Gastrocnemius medialis (tissue), 4 donors: Measurements from ENCODE around the gene PAX8. TPM values are rescaled to one million over a fixed set of nuclear protein-coding genes. Genes with fewer than 3 reads are reported as not detected.

ENCODE experiments used
- ATAC-seq, 2 donors: fragments of 150-250 bp; one replicate each; pipeline ENCODE4 v1.9.1; 2016
- DNase-seq, 2 donors: peaks; one replicate each; pipeline ENCODE4 v3.0.0-alpha.2; 2019
- H3K27ac ChIP-seq, 4 donors: fragments of 200-600 bp; sonication (generic); 1 replicate in 1 of 4; 2 replicates in 3 of 4; pipeline ENCODE4 v1.5.1; 2016 to 2018; ENCODE audit warnings: mild to moderate bottlenecking in 2 of 4, moderate library complexity in 1 of 4
- H3K27me3 ChIP-seq, 3 donors: fragments of 200-600 bp; sonication (generic) in 2 of 3; 1 replicate in 1 of 3; 2 replicates in 2 of 3; pipeline versions ENCODE4 v1.5.1 to v1.6.0; 2016 to 2019; ENCODE audit warnings: mild to moderate bottlenecking in 1 of 3, moderate library complexity in 1 of 3
- H3K36me3 ChIP-seq, 2 donors: fragments of 200-600 bp; sonication (generic) in 1 of 2; one replicate each; pipeline ENCODE4 v1.5.1; 2017 to 2018
- H3K4me1 ChIP-seq, 2 donors: fragments of 200-600 bp; sonication (generic) in 1 of 2; one replicate each; pipeline ENCODE4 v1.5.1; 2016 to 2017; ENCODE audit warnings: mild to moderate bottlenecking in 2 of 2
- H3K4me3 ChIP-seq, 4 donors: fragments of 200-600 bp; sonication (generic) in 3 of 4; 1 replicate in 1 of 4; 2 replicates in 3 of 4; pipeline ENCODE4 v1.5.1; 2016 to 2019; ENCODE audit warnings: mild to moderate bottlenecking in 2 of 4
- H3K9me3 ChIP-seq, 3 donors: fragments of 200-600 bp; sonication (generic) in 2 of 3; 1 replicate in 1 of 3; 2 replicates in 2 of 3; pipeline ENCODE4 v1.5.1; 2016 to 2019
- POLR2A ChIP-seq, 2 donors: fragments of 450-650 bp; IDR thresholded peaks; one replicate each; pipeline ENCODE4 v1.6.1; 2017; ENCODE audit warnings: antibody characterized with exemption in 2 of 2, mild to moderate bottlenecking in 2 of 2, moderate library complexity in 2 of 2
- in situ Hi-C, 4 donors: fragments of 200-750 bp; cut with MboI; loops; one replicate each; pipeline versions ENCODE4 v1.15.0 to v1.8.0; 2017; ENCODE audit warnings: low sequenced_read_pairs in 4 of 4
- intact Hi-C: fragments of 100-400 bp; cut with DNase I; formaldehyde crosslinking; loops from one replicate; pipeline ENCODE4 v1.15.1; 2023; ENCODE audit warnings: low total_unique reads
- total RNA-seq, 4 donors: library from RNA; depleted of rRNA; stranded (reverse); fragments of >200 nt; gene quantifications; one replicate each; pipeline versions ENCODE4 v1.1.0 to v1.2.3, GENCODE V29; 2016
- TF ChIP-seq, protein P1 (sequence below), 5 experiments: fragments of 450-650 bp in 3 of 5; fragments of 200-600 bp in 2 of 5; sonication (generic) in 2 of 5; IDR thresholded peaks in 4 of 5; conservative IDR thresholded peaks in 1 of 5; 1 replicate in 4 of 5; 2 replicates in 1 of 5; pipeline ENCODE4 v1.5.1; 2016 to 2019; ENCODE audit warnings: antibody characterized with exemption in 5 of 5, mild to moderate bottlenecking in 3 of 5, moderate library complexity in 3 of 5

Gene PAX8
- total RNA-seq, 4 donors from 2014 or later = 0.27 to 8.7 (median 2.1) TPM

DNA sequence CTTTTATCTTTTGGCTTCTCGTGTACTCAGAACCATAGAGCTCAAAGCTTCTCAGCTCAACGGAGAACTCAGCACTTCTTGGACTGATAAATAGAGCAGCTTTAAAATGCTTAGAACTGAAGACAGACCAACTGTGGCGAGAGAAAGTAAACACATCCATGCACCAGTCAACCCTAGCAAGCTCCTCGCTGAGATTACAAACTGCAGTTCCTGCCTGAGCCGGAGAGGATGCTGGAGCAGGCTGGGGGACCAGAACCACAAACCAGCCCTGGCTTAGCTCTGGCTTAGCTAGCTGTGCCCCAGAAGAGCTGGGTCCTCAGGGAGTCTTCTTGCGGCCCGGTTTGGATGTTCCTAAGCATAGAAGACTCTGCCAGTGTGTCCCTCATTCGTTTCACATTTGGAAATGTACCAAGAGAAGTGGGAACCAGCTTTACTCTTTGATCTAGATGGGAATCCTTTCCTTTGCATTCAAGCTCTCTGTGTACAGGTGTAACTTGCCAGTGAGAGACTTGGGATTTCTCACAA lies 5.6 kb downstream of the PAX8 start:
- in situ Hi-C loops (loop anchor here in 1 of 4 donors (25.0 kb wide), 1 partner anchor 89 kb away; no protein-coding TSS in a partner anchor), intact Hi-C loops (no loop called here)
- no peak for ATAC-seq
- Histone ChIP-seq H3K27me3 (peaks cover 28 to 69% (median 49%) of the 10 kb centered on the region in 3 donors), H3K27ac (no peak overlapping the region), H3K4me1 (no peaks in the 10 kb centered on the region), H3K36me3 (no peaks in the 10 kb centered on the region), H3K9me3 (no peaks in the 10 kb centered on the region), H3K4me3 (no peak overlapping the region)
- DNase-seq = no peak
- TF ChIP-seq, protein P1, sequence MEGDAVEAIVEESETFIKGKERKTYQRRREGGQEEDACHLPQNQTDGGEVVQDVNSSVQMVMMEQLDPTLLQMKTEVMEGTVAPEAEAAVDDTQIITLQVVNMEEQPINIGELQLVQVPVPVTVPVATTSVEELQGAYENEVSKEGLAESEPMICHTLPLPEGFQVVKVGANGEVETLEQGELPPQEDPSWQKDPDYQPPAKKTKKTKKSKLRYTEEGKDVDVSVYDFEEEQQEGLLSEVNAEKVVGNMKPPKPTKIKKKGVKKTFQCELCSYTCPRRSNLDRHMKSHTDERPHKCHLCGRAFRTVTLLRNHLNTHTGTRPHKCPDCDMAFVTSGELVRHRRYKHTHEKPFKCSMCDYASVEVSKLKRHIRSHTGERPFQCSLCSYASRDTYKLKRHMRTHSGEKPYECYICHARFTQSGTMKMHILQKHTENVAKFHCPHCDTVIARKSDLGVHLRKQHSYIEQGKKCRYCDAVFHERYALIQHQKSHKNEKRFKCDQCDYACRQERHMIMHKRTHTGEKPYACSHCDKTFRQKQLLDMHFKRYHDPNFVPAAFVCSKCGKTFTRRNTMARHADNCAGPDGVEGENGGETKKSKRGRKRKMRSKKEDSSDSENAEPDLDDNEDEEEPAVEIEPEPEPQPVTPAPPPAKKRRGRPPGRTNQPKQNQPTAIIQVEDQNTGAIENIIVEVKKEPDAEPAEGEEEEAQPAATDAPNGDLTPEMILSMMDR (IDR thresholded peaks at IDR 0.05 in 4 of 5, conservative IDR thresholded peaks at IDR 0.05 in 1 of 5) = no peak
- no peak for TF ChIP-seq POLR2A (IDR thresholded peaks at IDR 0.05)

DNA sequence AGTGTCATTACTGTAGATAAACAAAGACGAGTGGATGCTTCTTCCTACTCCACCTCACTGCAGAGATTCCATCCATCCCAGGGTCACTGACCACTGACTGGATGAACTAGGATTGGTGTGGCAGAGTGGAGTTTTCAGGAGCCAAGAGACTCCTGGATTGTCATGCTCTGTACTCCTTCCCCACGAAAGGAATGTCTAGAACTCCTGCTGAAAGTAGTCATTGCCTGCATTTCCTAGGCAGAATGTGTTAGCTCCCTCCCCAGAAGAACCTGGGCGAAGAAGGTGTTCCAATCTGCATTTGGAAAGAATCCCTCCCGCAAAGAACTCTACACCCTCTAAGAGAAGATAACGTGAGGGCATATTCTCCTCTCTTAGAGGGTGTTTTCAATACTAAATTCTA lies 6.2 kb downstream of the PAX8 start:
- no peak for DNase-seq
- TF ChIP-seq, protein P1 (IDR thresholded peaks at IDR 0.05 in 4 of 5, conservative IDR thresholded peaks at IDR 0.05 in 1 of 5) = no peak
- no peak for TF ChIP-seq POLR2A (IDR thresholded peaks at IDR 0.05)
- Histone ChIP-seq H3K9me3 (no peaks in the 10 kb centered on the region), H3K27me3 (peaks cover 22 to 65% (median 43%) of the 10 kb centered on the region in 3 donors), H3K4me1 (no peaks in the 10 kb centered on the region), H3K27ac (no peak overlapping the region), H3K4me3 (no peak overlapping the region), H3K36me3 (no peaks in the 10 kb centered on the region)
- ATAC-seq = no peak
- in situ Hi-C loops = loop anchor here in 1 of 4 donors (25.0 kb wide), 1 partner anchor 90 kb away; no protein-coding TSS in a partner anchor
- intact Hi-C loops = no loop called here

DNA sequence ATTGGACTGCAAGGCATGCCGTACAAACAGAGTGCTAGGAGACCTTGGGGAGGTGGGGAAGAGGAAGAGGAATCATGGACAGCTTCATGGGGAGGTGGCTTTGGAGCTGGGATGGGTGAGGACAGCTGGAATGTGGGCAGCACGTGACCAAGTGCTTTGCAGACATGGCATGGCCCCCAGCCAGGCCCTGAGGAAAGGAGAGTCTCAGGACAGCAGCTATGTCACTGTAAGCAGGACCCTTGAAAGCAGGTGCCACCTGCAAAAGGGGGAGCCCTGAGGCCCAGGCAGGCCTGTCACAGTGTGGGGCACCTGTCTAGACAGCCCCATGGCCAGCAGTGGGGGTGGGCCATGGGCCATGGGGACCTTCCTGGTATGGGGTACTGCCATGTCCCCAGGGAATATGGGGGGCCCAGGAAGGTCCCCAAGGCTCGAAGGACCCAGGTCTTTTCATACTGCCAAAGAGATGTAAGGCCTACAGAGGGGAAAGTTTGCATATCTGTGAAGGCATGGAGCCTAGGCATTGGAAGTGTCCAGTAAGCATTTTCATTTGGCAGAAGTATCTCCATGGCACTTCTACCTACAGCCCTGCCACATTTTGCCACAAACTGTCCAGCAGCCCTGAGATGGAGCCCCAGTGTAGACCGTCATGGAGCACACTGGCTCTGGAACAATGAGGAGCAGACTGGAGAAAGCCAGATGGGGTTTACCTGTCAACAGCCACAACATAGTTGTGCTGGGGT lies 9.9 kb downstream of the PAX8 start:
- Histone ChIP-seq H3K36me3 (no peaks in the 10 kb centered on the region), H3K9me3 (no peaks in the 10 kb centered on the region), H3K27ac (no peak overlapping the region), H3K27me3 (peaks cover 0 to 29% (median 8%) of the 10 kb centered on the region in 3 donors), H3K4me3 (no peak overlapping the region), H3K4me1 (no peaks in the 10 kb centered on the region)
- ATAC-seq (no peak), DNase-seq (no peak)
- intact Hi-C loops (no loop called here), in situ Hi-C loops (loop anchor here in 1 of 4 donors (25.0 kb wide), 1 partner anchor 94 kb away; no protein-coding TSS in a partner anchor)
- TF ChIP-seq, protein P1 (IDR thresholded peaks at IDR 0.05 in 4 of 5, conservative IDR thresholded peaks at IDR 0.05 in 1 of 5) = no peak
- no peak for TF ChIP-seq POLR2A (IDR thresholded peaks at IDR 0.05)

DNA sequence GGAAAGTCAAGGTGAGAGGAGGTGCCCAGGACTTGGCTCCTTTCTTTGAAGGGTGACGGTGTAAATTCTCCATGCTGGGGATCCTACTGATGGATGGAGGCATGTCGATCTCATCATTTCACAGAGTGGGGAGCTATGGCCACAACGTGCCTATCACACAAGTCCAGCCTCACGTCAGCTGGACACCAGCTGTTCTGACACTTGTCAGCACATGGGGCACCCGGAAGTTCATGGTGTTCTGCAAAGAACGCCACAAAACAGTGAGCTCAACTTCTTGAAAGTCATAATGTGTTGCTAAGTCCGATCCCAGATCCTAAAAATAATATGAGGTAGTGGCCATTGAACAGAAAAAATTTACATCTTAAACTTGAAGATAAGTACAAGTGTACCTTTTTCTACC lies 12.3 kb downstream of the PAX8 start:
- ATAC-seq = no peak
- Histone ChIP-seq H3K36me3 (no peaks in the 10 kb centered on the region), H3K4me3 (no peak overlapping the region), H3K27me3 (peaks cover 0 to 8% (median 0%) of the 10 kb centered on the region in 3 donors), H3K27ac (no peak overlapping the region), H3K4me1 (peaks cover 0 to 4% of the 10 kb centered on the region in 2 donors), H3K9me3 (no peaks in the 10 kb centered on the region)
- intact Hi-C loops = no loop called here
- DNase-seq = no peak
- in situ Hi-C loops = loop anchor here in 1 of 4 donors (25.0 kb wide), 1 partner anchor 96 kb away; no protein-coding TSS in a partner anchor
- no peak for TF ChIP-seq POLR2A (IDR thresholded peaks at IDR 0.05)
- TF ChIP-seq, protein P1 (IDR thresholded peaks at IDR 0.05 in 4 of 5, conservative IDR thresholded peaks at IDR 0.05 in 1 of 5) = no peak
